H1 (cell line): ENCODE measurements around the gene KCNMA1. TPM values are rescaled to one million over a fixed set of nuclear protein-coding genes. Genes with fewer than 3 reads are reported as not detected.

Experiments used
- BACH1 ChIP-seq: IDR thresholded peaks from 2 replicates; pipeline ENCODE4 v1.6.1; 2012; ENCODE audit warnings: low read length, improper control_type of control experiment
- CBX5 ChIP-seq: fragments of 300-800, 300-1000 bp; sonication (generic); IDR thresholded peaks from 2 replicates; pipeline ENCODE4 v1.7.1; 2016; ENCODE audit warnings: antibody characterized with exemption, low read length, low read depth
- CREB1 ChIP-seq: IDR thresholded peaks from 2 replicates; pipeline ENCODE4 v1.6.1; 2012; ENCODE audit warnings: inconsistent platforms
- CTBP2 ChIP-seq: IDR thresholded peaks from 2 replicates; pipeline ENCODE4 v1.7.0; 2011; ENCODE audit warnings: borderline replicate concordance, mild to moderate bottlenecking, moderate library complexity, mixed read lengths, low read length; ENCODE audit not compliant: insufficient read depth, insufficient read length
- MAX ChIP-seq: IDR thresholded peaks from 2 replicates; pipeline ENCODE4 v1.6.1; 2012; ENCODE audit warnings: inconsistent platforms
- RBBP5 ChIP-seq: IDR thresholded peaks from 2 replicates; pipeline ENCODE4 v1.7.1; 2012; ENCODE audit warnings: low read depth, mild to moderate bottlenecking, inconsistent platforms, low read length, moderate library complexity, borderline replicate concordance
- RFX5 ChIP-seq: IDR thresholded peaks from 2 replicates; pipeline ENCODE4 v1.6.1; 2011; ENCODE audit warnings: low read depth, low read length, improper control_type of control experiment, borderline replicate concordance
- RNF2 ChIP-seq: fragments of 200-900, 300-1000 bp; sonication (generic); IDR thresholded peaks from 2 replicates; pipeline ENCODE4 v1.7.1; 2016; ENCODE audit warnings: borderline replicate concordance, low read depth, mild to moderate bottlenecking, antibody characterized with exemption, low read length; ENCODE audit not compliant: poor library complexity, severe bottlenecking; ENCODE audit errors: missing control alignments
- polyA plus RNA-seq, 7 experiments: library from polyadenylated mRNA; depleted of rRNA in 3 of 7; stranded (reverse) in 5 of 7; unstranded in 2 of 7; fragments of >200 nt in 5 of 7; fragments of 200-250 nt in 2 of 7; gene quantifications; 1 replicate in 5 of 7; 2 replicates in 1 of 7; 4 replicates in 1 of 7; pipeline versions ENCODE4 v1.2.1 to v1.2.3, GENCODE V29; 2011 to 2013; ENCODE audit warnings: missing spikeins in 2 of 7, mixed read lengths in 2 of 7
- total RNA-seq: library from RNA; stranded (reverse); fragmentation: NEBNext Ultra II Directional; extraction: Animal tissue kit (Norgen Biotek cat#: 25700); gene quantifications from 2 replicates; pipeline ENCODE4 v1.2.1, GENCODE V29; 2021

Gene KCNMA1
- total and polyA plus RNA-seq, 2 of the 8 experiments (the other 6 are each of a cell fraction or from before 2014, with no cell fraction given) = 10.2 to 11.1 TPM

GRCh38 chr10:77156406-77156879 is 481.2 kb downstream of the KCNMA1 start (continued):
- TF ChIP-seq RNF2 (no peak), BACH1 (no peak), CBX5 (no peak), CREB1 (no peak), MAX (no peak), RFX5 (no peak), RBBP5 (no peak), CTBP2 (no peak)
- TF ChIP-seq, all 59 proteins: peak for 0
